OCI-LY7 (cell line): ENCODE results near the gene CD63. TPM values are rescaled to one million over a fixed set of nuclear protein-coding genes. Genes with fewer than 3 reads are reported as not detected.

Experiments used
- Bru-seq: library from RNA; stranded (reverse); fragments of 400-500 nt; gene quantifications from one replicate; lab custom pipeline; 2021; lab: Mats Ljungman, UMichigan
- BruChase-seq, 2 experiments: library from RNA; stranded (reverse); fragments of 400-500 nt; gene quantifications; one replicate each; lab custom pipeline; 2021; lab: Mats Ljungman, UMichigan
- BruUV-seq: library from RNA; stranded (reverse); fragments of 400-500 nt; replicated peaks from 2 replicates; lab custom pipeline; 2021; lab: Mats Ljungman, UMichigan
- CTCF ChIA-PET: fragments of 300-600 bp; sonication (Branson Sonifier 250); formaldehyde crosslinking; loops from one replicate; lab custom pipeline; 2022; ENCODE audit warnings: antibody characterized with exemption; ENCODE audit not compliant: unreplicated experiment; lab: Charles Lee
- POLR2A ChIA-PET: fragments of 300-600 bp; sonication (Branson Sonifier 250); formaldehyde crosslinking; loops from one replicate; lab custom pipeline; 2022; ENCODE audit warnings: antibody characterized with exemption; lab: Charles Lee
- DNase-seq: peaks from one replicate; pipeline ENCODE4 v3.0.0-alpha.2; 2015; ENCODE audit warnings: low spot score
- H2AFZ ChIP-seq: fragments of 200-600 bp; sonication (generic), shearing (Covaris generic); 2 replicates; pipeline ENCODE4 v1.6.1; 2014; ENCODE audit warnings: mild to moderate bottlenecking, antibody characterized with exemption, low read length, moderate library complexity
- H3K27ac ChIP-seq: fragments of 200-600 bp; sonication (generic); 2 replicates; pipeline ENCODE4 v1.5.1; 2014; ENCODE audit warnings: mixed run types, low read depth, mild to moderate bottlenecking, moderate library complexity, low read length, inconsistent platforms; ENCODE audit not compliant: poor library complexity, severe bottlenecking
- H3K36me3 ChIP-seq: fragments of 200-600 bp; sonication (generic); 2 replicates; pipeline ENCODE4 v1.6.1; 2014; ENCODE audit warnings: mild to moderate bottlenecking, antibody characterized with exemption, low read length, moderate library complexity, mixed read lengths; ENCODE audit not compliant: insufficient read depth
- H3K4me1 ChIP-seq: fragments of 200-600 bp; sonication (generic); 2 replicates; pipeline ENCODE4 v1.5.1; 2014; ENCODE audit warnings: mild to moderate bottlenecking, low read length; ENCODE audit not compliant: insufficient read depth, poor library complexity, severe bottlenecking
- H3K4me2 ChIP-seq: fragments of 200-600 bp; sonication (generic); 2 replicates; pipeline ENCODE4 v1.6.1; 2014; ENCODE audit warnings: mild to moderate bottlenecking, low read length
- H3K4me3 ChIP-seq: fragments of 200-600 bp; sonication (generic); 2 replicates; pipeline ENCODE4 v1.5.1; 2014; ENCODE audit warnings: mild to moderate bottlenecking, low read depth, low read length; ENCODE audit not compliant: poor library complexity, severe bottlenecking
- H3K79me2 ChIP-seq: fragments of 200-600 bp; sonication (generic); 2 replicates; pipeline ENCODE4 v1.6.1; 2016; ENCODE audit warnings: low read depth, mild to moderate bottlenecking, low read length, moderate library complexity, mixed read lengths; ENCODE audit not compliant: insufficient read depth
- H3K9me2 ChIP-seq: fragments of 200-600 bp; sonication (generic); 2 replicates; pipeline ENCODE4 v1.6.1; 2016; ENCODE audit warnings: mild to moderate bottlenecking, low read length, mixed read lengths; ENCODE audit not compliant: insufficient read depth
- H3K9me3 ChIP-seq: fragments of 200-600 bp; sonication (generic); 2 replicates; pipeline ENCODE4 v1.6.1; 2014; ENCODE audit warnings: mild to moderate bottlenecking, mixed run types, low read length, mixed read lengths
- H4K20me1 ChIP-seq: fragments of 200-600 bp; sonication (generic); 2 replicates; pipeline ENCODE4 v1.6.1; 2014; ENCODE audit warnings: mild to moderate bottlenecking, antibody characterized with exemption, low read length, moderate library complexity, mixed read lengths; ENCODE audit not compliant: insufficient read depth
- EZH2phosphoT487 ChIP-seq: fragments of 200-600 bp; sonication (generic); IDR thresholded peaks from 2 replicates; pipeline ENCODE4 v1.6.1; 2018; ENCODE audit warnings: low read depth, borderline replicate concordance, mild to moderate bottlenecking, mixed run types, antibody characterized with exemption, low read length, moderate library complexity, mixed read lengths
- intact Hi-C: fragments of 100-400 bp; cut with micrococcal nuclease; formaldehyde crosslinking; loops from one replicate; pipeline ENCODE4 v1.10.0; 2022; ENCODE audit not compliant: unreplicated experiment
- long read RNA-seq: library from polyadenylated mRNA; stranded (forward); transcript quantifications from one replicate; pipeline ENCODE4 v2.0.0, GENCODE V29; 2022
- total RNA-seq, 2 experiments: library from RNA; depleted of rRNA in 1 of 2; stranded (reverse); fragments of >200 nt in 1 of 2; shearing (Covaris generic) in 1 of 2; gene quantifications; 2 replicates each; pipeline ENCODE4 v1.2.3, GENCODE V29; 2014 to 2022
- TF ChIP-seq, protein P1 (sequence below): fragments of 200-600 bp; sonication (generic); conservative IDR thresholded peaks from 2 replicates; pipeline ENCODE4 v1.5.1; 2014; ENCODE audit warnings: mild to moderate bottlenecking, antibody characterized with exemption, low read length, moderate library complexity, mixed read lengths

The CD63 gene
- total RNA-seq (2014; rRNA removed; shearing (Covaris generic)): 102 and 143 TPM in 2 replicates
- 112 and 130 TPM in 2 replicates for total RNA-seq (2022)
- Bru-seq, nascent RNA: percentile 69 among the genes with signal in this experiment
- BruChase-seq, experiment 1, labeled RNA remaining after a 6-hour chase: percentile 94 among the genes with signal in this experiment
- BruChase-seq, experiment 2, labeled RNA remaining after a 2-hour chase: percentile 81 among the genes with signal in this experiment
- long read RNA-seq, transcript CD63-201 (8 exons, 1,070 nt): major isoform, 74 of 97 reads
- long read RNA-seq, transcript CD63-208 (8 exons, 1,233 nt): minor isoform, 9 of 97 reads
- long read RNA-seq, transcript CD63-214 (7 exons, 949 nt): minor isoform, 7 of 97 reads
- long read RNA-seq, partial matches to known transcripts: 1 of 97 reads
- long read RNA-seq, other reads (novel, unspliced or antisense): 6 of 97 reads

- ChIA-PET POLR2A (interaction anchor here (0.7 to 2.3 kb wide), 10 partner anchors 9 to 922 kb away, joined by 3 to 16 read pairs (median 4); partner anchors contain the start of genes BLOC1S1, ORMDL2 and SARNP), CTCF (interaction anchor here (0.6 to 2.0 kb wide), 5 partner anchors 10 to 55 kb away, joined by 3 to 19 read pairs (median 3); partner anchors contain the start of gene BLOC1S1)
- DNase-seq: peak; percentile 75
- H3K9me2 ChIP-seq: no peaks in the 10 kb centered on the region
- TF ChIP-seq EZH2phosphoT487: no peak
- TF ChIP-seq, protein P1, sequence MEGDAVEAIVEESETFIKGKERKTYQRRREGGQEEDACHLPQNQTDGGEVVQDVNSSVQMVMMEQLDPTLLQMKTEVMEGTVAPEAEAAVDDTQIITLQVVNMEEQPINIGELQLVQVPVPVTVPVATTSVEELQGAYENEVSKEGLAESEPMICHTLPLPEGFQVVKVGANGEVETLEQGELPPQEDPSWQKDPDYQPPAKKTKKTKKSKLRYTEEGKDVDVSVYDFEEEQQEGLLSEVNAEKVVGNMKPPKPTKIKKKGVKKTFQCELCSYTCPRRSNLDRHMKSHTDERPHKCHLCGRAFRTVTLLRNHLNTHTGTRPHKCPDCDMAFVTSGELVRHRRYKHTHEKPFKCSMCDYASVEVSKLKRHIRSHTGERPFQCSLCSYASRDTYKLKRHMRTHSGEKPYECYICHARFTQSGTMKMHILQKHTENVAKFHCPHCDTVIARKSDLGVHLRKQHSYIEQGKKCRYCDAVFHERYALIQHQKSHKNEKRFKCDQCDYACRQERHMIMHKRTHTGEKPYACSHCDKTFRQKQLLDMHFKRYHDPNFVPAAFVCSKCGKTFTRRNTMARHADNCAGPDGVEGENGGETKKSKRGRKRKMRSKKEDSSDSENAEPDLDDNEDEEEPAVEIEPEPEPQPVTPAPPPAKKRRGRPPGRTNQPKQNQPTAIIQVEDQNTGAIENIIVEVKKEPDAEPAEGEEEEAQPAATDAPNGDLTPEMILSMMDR: 0 out of 2 replicates have a peak, but pooled peaks have one; percentile 16
- peaks cover 29% of the 10 kb centered on the region for H3K4me1 ChIP-seq
- H3K4me3 ChIP-seq: peak within 1 kb of the TSS; percentile 77
- peak within 1 kb of the TSS; percentile 67 for H3K27ac ChIP-seq
- peak within 1 kb of the TSS; percentile 87; the same call in 1 of the 2 replicates for H2AFZ ChIP-seq
- H3K4me2 ChIP-seq: peak within 1 kb of the TSS; percentile 91
- intact Hi-C loops: loop anchor here (1.0 kb wide), 1 partner anchor 13 kb away; the partner anchor contains the start of gene BLOC1S1
- no peaks in the 10 kb centered on the region for H4K20me1 ChIP-seq
- no peaks in the 10 kb centered on the region for H3K9me3 ChIP-seq
- H3K79me2 ChIP-seq: peaks cover 8% of the 10 kb centered on the region; the same call in 1 of the 2 replicates
- peaks cover 26% of the 10 kb centered on the region; the same call in 1 of the 2 replicates for H3K36me3 ChIP-seq
- BruUV-seq: no TSS peak
Observed at GRCh38 chr12:55728939-55729818, at the start of gene CD63. CD63 (minus strand) TSS chr12:55729009; CDS start chr12:55728341, 668 bp downstream.

DNA sequence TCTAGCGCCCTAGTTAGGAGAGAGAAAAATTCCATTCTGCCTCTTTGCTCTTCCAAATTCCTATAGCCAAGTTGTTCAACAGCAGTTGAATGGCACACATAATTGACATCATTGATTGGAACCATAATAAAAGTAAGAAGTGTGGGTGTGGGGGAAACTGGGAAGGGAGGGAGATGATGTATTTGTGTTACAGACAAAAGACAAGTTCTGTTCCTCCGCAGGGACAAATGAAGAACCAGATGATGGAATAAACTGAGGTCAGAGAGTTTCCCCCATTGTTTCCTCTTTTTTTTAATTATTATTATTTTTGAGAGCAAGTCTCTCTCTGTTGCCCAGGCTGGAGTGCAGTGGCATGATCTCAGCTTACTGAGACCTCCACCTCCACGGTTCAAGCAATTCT, 49.0 kb upstream of the CD63 start:
- Histone ChIP-seq H3K9me2 (no peaks in the 10 kb centered on the region), H3K4me3 (no peak overlapping the region), H3K4me1 (no peaks in the 10 kb centered on the region), H3K4me2 (no peak overlapping the region), H2AFZ (no peak overlapping the region), H3K27ac (no peak overlapping the region), H3K36me3 (peaks cover 95% of the 10 kb centered on the region), H3K9me3 (no peaks in the 10 kb centered on the region), H3K79me2 (no peaks in the 10 kb centered on the region), H4K20me1 (no peaks in the 10 kb centered on the region)
- CTCF ChIA-PET: no interaction called here
- no peak for TF ChIP-seq EZH2phosphoT487
- TF ChIP-seq, protein P1: no peak
- POLR2A ChIA-PET: interaction anchor here (1.5 kb wide), 1 partner anchor 20 kb away, joined by 5 read pairs; no protein-coding TSS in a partner anchor
- no TSS peak for BruUV-seq
- intact Hi-C loops: no loop called here
- DNase-seq: no peak
